ENCODE results near the gene STXBP3.

Gene STXBP3

DNA sequence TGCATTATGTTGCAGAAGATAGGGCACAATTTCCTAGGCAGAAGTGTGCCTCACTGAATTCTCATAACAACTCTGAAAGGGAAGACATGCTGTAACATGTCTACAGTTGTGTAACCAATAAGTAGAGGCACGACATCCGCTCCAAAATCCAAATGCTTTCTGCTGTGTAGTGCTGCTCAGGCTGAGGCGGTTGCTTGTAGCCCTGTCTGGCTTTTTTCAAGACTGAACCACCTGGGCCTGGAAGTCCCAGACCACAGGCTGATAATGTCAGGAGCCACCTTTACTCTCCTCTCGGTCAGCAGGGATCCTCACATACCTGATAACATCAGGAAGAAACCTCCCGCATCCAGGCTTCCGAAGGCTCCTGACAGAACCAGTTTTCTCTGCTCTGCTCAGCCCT is 99.5 kb downstream of the STXBP3 start:
- DNase-seq = no peak

DNA sequence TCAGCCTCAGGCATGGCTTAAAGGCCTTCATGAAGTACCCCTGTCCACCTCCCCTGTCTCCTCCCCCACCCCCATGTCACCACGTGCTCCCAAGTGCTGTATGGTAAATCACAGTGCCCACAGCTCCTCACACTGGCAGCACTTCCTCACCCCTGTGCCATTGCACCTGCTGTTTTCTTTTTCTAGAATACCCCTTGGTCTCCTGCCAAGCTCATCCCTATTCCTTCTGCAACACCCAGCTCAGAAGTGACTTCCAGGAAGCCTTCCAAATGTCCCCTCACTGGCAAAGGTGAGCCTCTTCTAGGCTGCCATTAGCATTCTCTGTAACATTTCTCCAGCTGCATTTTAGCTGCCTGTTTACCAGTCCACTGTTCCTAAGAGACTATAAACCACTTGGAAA is 101.0 kb downstream of the STXBP3 start:
- DNase-seq = no peak

DNA sequence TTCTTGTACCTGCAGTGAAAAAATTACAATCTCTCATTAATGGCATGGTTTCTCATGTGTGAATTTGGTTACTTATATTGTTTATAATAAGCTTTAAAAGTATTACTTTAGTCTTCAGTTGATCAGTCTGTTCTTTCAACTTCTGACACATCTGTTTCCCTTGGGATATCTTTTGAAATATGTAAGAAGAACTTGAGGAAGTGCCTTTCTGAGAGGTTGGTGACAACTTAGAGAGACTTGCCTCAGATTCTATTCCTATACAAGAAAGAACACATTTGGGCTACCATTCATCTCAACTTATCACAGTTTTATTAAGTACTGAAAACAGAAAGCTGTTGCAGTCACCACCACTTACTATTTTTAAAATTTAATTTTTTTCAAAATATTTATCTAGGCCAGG is 102.3 kb downstream of the STXBP3 start:
- DNase-seq = no peak

DNA sequence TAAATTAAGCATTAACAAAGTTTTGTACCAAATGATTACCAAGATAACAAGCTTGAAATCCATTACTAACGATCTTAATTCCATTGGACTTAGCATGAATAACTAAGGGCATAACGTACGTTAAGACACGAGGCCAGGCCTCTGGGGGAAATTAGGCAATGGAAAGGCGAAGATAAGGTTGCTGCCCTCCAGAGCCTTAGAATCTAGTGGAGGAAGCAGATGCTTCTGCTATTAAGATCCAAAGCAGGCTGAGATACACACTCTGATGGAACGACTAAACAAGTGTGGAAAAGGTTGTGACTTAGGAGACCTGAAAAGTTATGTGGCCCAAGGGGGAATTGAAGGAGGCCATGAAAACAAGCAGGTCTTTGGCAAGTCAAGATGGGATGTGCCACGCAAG is 104.5 kb downstream of the STXBP3 start:
- no peak for DNase-seq

DNA sequence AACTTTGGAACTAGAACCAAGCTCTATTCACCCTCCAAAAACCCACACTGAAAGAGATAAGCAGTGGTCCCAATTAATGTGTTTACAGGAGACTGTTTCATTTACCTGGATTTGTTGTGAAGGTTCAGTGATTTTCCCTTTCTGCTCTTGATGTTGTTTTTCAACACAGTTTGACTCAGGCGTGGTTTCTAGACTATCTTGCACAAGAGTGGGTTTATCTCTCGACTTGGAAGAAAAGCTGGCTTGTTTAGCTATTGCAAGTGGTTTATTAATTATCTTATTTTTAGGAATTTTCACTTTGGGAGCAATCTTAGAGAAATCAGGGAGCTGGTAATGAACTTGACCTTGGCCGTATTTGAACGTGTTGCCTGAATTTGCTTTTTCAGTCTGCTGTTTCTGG is 105.1 kb downstream of the STXBP3 start:
- no peak for DNase-seq

DNA sequence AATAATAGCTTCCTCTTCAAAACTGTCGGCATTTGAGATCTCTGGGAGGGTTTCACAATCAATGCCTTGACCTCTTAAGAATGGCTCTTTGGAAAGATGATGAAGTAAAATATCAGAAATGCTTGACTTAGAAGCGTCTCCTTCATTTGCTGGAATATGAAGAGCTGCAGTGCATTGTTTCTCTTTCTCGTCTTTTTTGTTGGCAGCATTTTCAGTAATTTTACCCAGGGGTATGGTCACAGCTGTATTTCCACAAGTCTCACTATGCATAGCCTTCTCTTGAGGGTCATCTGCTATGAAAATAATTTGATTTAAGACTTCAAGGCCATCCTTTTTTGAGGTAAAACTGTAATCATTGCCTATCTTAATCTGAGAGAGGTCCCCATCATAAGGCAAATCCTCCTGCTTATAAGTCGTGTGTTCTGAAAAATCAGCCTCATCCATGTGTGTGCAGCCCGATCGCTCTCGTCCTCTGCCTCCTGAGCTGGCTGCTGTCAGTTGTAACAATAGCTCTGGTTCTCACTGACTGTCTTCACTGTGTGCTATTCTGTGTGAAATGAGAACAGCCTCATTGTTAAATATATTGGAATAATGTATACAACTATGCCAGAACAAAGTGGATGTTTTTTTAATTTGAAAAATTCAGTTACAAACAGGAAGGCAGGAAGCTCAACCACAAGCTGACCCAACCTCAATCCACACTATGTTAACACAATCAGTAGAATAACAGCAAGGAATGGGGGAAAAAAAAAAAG is 105.9 kb downstream of the STXBP3 start:
- DNase-seq = no peak

DNA sequence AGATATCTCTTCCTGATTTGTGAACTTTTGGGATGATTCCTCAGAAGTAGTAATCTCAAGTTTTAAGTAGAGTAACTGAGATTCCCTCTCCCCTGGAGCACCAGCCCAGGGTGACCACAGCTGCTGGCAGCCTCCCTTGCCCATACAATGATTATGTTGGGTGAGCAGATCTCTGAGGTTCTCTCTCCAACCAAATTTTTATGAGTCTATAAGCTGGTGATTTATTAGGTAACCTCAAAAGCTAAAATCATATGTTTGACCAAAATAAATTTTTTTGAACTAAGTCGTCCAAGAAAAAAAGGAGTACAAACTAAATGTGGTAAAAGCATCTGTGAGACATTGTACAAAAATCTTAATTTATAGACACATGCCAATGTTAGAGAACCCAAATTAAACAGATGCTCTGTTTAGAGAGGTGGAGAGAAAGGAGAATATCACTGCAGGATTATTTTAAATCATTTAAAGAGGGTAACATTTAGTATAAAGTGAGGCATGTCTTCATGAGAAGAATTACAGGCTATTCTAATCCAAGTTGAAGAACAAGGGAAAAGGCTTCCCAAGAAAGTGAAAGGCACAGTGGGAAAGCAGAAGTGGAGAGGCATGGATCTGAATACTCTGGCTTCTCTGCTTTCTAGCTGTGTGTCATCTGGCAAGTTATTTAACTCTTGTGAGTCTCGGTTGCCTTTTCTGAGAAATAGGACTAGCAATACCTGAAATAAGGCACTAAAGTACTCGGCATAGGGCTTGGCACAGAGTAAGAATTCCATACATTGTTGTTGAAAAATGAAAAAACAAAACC is 107.9 kb downstream of the STXBP3 start:
- DNase-seq = no peak

DNA sequence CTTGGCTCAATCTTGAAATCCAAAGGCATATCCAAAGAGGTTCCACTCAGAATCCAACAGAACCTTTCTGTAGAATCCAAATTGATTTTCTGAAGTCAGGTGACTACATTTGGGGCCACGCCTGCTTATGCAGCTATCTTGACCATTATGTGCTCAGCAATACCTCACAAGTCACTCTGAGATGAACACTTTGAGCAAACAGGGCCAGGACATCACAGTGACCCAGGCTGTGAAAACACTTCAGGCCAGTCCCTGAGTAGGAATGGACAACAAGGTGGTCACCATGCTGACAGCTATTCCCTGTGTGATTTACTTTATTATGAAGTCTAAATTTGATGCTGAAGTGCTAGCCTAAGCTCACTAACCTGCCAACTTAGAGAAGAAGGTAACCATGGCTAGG is 110.5 kb downstream of the STXBP3 start, which contains the start of gene AKNAD1:
AKNAD1 (minus strand) TSS at position 101 of the 400 bp plus-strand sequence. CDS start 4,430 bp downstream, outside the sequence.
- no peak for DNase-seq

DNA sequence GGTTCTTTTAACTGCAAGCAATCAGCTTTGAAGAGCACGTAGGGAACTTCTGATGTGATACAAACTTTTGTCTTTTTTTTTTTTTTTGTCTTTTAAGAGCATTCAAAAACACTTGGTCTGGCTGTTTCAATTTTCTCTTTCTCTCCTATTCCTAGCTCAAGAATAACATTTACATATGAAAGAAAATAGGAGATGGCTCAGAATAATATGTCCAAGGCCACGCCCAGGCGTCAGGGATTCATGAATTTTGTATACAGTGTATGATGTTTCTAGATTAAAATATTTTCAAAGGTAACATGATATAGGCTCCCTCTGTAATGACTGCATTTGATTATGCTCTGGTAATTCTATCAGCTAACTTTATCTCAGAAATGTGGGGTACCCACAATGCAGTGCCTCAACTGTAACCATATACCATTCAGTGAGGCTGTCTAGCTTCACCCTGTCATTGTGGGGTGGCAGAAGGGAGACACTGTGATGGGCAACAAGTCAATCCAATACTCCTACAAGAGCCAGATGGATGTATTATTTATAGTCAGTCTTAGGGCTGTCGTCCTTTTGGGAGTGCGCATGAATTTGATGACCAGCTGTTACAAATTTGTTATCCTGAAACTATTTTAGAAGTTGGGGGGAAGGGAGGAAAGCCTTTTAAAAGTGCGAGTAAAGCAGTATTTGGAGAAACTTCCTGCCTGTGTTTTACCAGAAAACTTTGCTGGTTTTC is 111.9 kb downstream of the STXBP3 start:
- DNase-seq = no peak
